OCI-LY7 (cell line): ENCODE data around the gene TRIP10. TPM values are rescaled to one million over a fixed set of nuclear protein-coding genes. Genes with fewer than 3 reads are reported as not detected.

Experiments used
- BruUV-seq: library from RNA; stranded (reverse); fragments of 400-500 nt; replicated peaks from 2 replicates; lab custom pipeline; 2021; lab: Mats Ljungman, UMichigan
- CTCF ChIA-PET: fragments of 300-600 bp; sonication (Branson Sonifier 250); formaldehyde crosslinking; loops from one replicate; lab custom pipeline; 2022; ENCODE audit warnings: antibody characterized with exemption; ENCODE audit not compliant: unreplicated experiment; lab: Charles Lee
- POLR2A ChIA-PET: fragments of 300-600 bp; sonication (Branson Sonifier 250); formaldehyde crosslinking; loops from one replicate; lab custom pipeline; 2022; ENCODE audit warnings: antibody characterized with exemption; lab: Charles Lee
- DNase-seq: peaks from one replicate; pipeline ENCODE4 v3.0.0-alpha.2; 2015; ENCODE audit warnings: low spot score
- H2AFZ ChIP-seq: fragments of 200-600 bp; sonication (generic), shearing (Covaris generic); 2 replicates; pipeline ENCODE4 v1.6.1; 2014; ENCODE audit warnings: mild to moderate bottlenecking, antibody characterized with exemption, low read length, moderate library complexity
- H3K27ac ChIP-seq: fragments of 200-600 bp; sonication (generic); 2 replicates; pipeline ENCODE4 v1.5.1; 2014; ENCODE audit warnings: mixed run types, low read depth, mild to moderate bottlenecking, moderate library complexity, low read length, inconsistent platforms; ENCODE audit not compliant: poor library complexity, severe bottlenecking
- H3K36me3 ChIP-seq: fragments of 200-600 bp; sonication (generic); 2 replicates; pipeline ENCODE4 v1.6.1; 2014; ENCODE audit warnings: mild to moderate bottlenecking, antibody characterized with exemption, low read length, moderate library complexity, mixed read lengths; ENCODE audit not compliant: insufficient read depth
- H3K4me1 ChIP-seq: fragments of 200-600 bp; sonication (generic); 2 replicates; pipeline ENCODE4 v1.5.1; 2014; ENCODE audit warnings: mild to moderate bottlenecking, low read length; ENCODE audit not compliant: insufficient read depth, poor library complexity, severe bottlenecking
- H3K4me2 ChIP-seq: fragments of 200-600 bp; sonication (generic); 2 replicates; pipeline ENCODE4 v1.6.1; 2014; ENCODE audit warnings: mild to moderate bottlenecking, low read length
- H3K4me3 ChIP-seq: fragments of 200-600 bp; sonication (generic); 2 replicates; pipeline ENCODE4 v1.5.1; 2014; ENCODE audit warnings: mild to moderate bottlenecking, low read depth, low read length; ENCODE audit not compliant: poor library complexity, severe bottlenecking
- H3K79me2 ChIP-seq: fragments of 200-600 bp; sonication (generic); 2 replicates; pipeline ENCODE4 v1.6.1; 2016; ENCODE audit warnings: low read depth, mild to moderate bottlenecking, low read length, moderate library complexity, mixed read lengths; ENCODE audit not compliant: insufficient read depth
- H3K9me2 ChIP-seq: fragments of 200-600 bp; sonication (generic); 2 replicates; pipeline ENCODE4 v1.6.1; 2016; ENCODE audit warnings: mild to moderate bottlenecking, low read length, mixed read lengths; ENCODE audit not compliant: insufficient read depth
- H3K9me3 ChIP-seq: fragments of 200-600 bp; sonication (generic); 2 replicates; pipeline ENCODE4 v1.6.1; 2014; ENCODE audit warnings: mild to moderate bottlenecking, mixed run types, low read length, mixed read lengths
- H4K20me1 ChIP-seq: fragments of 200-600 bp; sonication (generic); 2 replicates; pipeline ENCODE4 v1.6.1; 2014; ENCODE audit warnings: mild to moderate bottlenecking, antibody characterized with exemption, low read length, moderate library complexity, mixed read lengths; ENCODE audit not compliant: insufficient read depth
- EZH2phosphoT487 ChIP-seq: fragments of 200-600 bp; sonication (generic); IDR thresholded peaks from 2 replicates; pipeline ENCODE4 v1.6.1; 2018; ENCODE audit warnings: low read depth, borderline replicate concordance, mild to moderate bottlenecking, mixed run types, antibody characterized with exemption, low read length, moderate library complexity, mixed read lengths
- intact Hi-C: fragments of 100-400 bp; cut with micrococcal nuclease; formaldehyde crosslinking; loops from one replicate; pipeline ENCODE4 v1.10.0; 2022; ENCODE audit not compliant: unreplicated experiment
- total RNA-seq, 2 experiments: library from RNA; depleted of rRNA in 1 of 2; stranded (reverse); fragments of >200 nt in 1 of 2; shearing (Covaris generic) in 1 of 2; gene quantifications; 2 replicates each; pipeline ENCODE4 v1.2.3, GENCODE V29; 2014 to 2022
- TF ChIP-seq, protein P1 (sequence below): fragments of 200-600 bp; sonication (generic); conservative IDR thresholded peaks from 2 replicates; pipeline ENCODE4 v1.5.1; 2014; ENCODE audit warnings: mild to moderate bottlenecking, antibody characterized with exemption, low read length, moderate library complexity, mixed read lengths

TRIP10 gene
- total RNA-seq, 2 experiments from 2014 or later = 16.1 to 19.9 TPM

DNA sequence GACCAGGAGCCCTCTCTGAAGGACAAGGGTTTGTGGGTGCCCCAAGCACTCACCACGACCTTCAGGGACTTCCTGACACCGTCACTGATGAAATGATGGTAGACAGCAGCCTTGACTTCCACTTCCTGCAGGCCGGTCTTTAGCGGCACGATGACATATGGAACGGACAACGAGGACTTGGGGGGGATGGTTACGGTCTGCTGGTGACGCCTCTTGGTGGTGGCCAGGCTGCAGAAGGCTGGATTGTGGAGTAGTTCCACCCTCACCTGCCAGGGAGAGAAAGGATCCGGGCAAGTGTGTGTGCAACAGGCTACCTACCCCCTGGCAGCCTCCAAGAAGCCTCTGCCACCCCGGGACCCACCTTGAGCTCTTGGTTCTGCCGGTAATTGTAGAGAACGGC lies 42.2 kb upstream of the TRIP10 start:
- no peak overlapping the region for H3K27ac ChIP-seq
- no peak overlapping the region for H2AFZ ChIP-seq
- no peaks in the 10 kb centered on the region for H4K20me1 ChIP-seq
- no peak for DNase-seq
- H3K36me3 ChIP-seq = no peaks in the 10 kb centered on the region
- no peaks in the 10 kb centered on the region for H3K79me2 ChIP-seq
- no peaks in the 10 kb centered on the region for H3K9me2 ChIP-seq
- intact Hi-C loops = no loop called here
- H3K9me3 ChIP-seq = peaks cover 8% of the 10 kb centered on the region; the same call in 1 of the 2 replicates
- no TSS peak for BruUV-seq
- H3K4me1 ChIP-seq = no peaks in the 10 kb centered on the region
- TF ChIP-seq, protein P1, sequence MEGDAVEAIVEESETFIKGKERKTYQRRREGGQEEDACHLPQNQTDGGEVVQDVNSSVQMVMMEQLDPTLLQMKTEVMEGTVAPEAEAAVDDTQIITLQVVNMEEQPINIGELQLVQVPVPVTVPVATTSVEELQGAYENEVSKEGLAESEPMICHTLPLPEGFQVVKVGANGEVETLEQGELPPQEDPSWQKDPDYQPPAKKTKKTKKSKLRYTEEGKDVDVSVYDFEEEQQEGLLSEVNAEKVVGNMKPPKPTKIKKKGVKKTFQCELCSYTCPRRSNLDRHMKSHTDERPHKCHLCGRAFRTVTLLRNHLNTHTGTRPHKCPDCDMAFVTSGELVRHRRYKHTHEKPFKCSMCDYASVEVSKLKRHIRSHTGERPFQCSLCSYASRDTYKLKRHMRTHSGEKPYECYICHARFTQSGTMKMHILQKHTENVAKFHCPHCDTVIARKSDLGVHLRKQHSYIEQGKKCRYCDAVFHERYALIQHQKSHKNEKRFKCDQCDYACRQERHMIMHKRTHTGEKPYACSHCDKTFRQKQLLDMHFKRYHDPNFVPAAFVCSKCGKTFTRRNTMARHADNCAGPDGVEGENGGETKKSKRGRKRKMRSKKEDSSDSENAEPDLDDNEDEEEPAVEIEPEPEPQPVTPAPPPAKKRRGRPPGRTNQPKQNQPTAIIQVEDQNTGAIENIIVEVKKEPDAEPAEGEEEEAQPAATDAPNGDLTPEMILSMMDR = no peak
- TF ChIP-seq EZH2phosphoT487 = no peak
- ChIA-PET CTCF (no interaction called here), POLR2A (no interaction called here)
- no peak overlapping the region for H3K4me2 ChIP-seq
- no peak overlapping the region for H3K4me3 ChIP-seq

DNA sequence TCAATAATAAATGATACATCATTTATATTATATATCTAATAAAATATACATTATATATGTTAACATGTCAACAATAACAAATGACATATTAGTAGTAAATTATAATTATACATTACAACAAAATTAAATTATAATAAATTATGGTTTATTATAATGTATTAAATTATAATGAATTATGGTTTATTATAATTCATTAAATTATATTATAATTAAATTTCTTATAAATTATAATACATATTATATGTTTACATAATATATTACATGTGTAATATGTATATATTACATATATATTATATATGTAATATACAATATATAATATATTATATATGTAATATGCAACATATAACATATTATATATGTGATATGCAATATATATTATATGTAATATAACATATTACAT lies 39.5 kb upstream of the TRIP10 start:
- H3K9me2 ChIP-seq = no peaks in the 10 kb centered on the region
- H3K36me3 ChIP-seq = no peaks in the 10 kb centered on the region
- H2AFZ ChIP-seq = no peak overlapping the region
- BruUV-seq = no TSS peak
- no peak overlapping the region for H3K27ac ChIP-seq
- H3K9me3 ChIP-seq = peaks cover 8% of the 10 kb centered on the region; the same call in 1 of the 2 replicates
- intact Hi-C loops = no loop called here
- CTCF ChIA-PET = no interaction called here
- H4K20me1 ChIP-seq = no peaks in the 10 kb centered on the region
- DNase-seq = no peak
- no peaks in the 10 kb centered on the region for H3K79me2 ChIP-seq
- H3K4me3 ChIP-seq = no peak overlapping the region
- POLR2A ChIA-PET = no interaction called here
- H3K4me2 ChIP-seq = no peak overlapping the region
- H3K4me1 ChIP-seq = no peaks in the 10 kb centered on the region
- no peak for TF ChIP-seq EZH2phosphoT487
- TF ChIP-seq, protein P1 = no peak

DNA sequence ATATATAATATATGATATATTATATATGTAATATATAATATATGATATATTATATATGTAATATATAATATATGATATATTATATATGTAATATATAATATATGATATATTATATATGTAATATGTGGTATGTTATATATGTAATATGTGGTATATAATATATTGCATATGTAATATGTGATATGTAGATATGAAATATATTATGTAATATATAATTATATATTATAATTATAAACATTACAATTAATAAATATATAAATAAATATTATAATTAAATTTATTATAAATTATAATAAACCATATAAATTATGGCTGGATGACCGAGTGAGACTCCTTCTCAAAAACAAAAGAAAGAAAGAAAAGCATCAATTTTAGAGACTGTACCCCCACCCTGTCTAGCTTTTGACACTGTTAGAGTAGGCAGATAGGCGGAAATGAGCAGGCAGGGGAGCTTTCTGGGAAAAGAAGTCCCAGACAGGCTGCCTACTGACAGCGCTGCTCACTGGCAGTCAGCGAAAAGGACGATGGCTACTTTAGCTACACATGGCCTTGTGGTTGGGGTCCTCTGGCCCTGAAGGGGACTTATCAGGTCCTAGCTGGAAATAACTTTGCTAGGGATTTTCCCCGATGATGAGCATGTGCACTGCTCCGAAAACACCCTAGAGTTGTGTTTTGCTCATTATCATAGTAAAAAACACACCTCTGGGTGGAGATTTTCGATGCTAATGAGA lies 38.7 kb upstream of the TRIP10 start:
- Histone ChIP-seq H4K20me1 (no peaks in the 10 kb centered on the region), H3K4me3 (no peak overlapping the region), H3K4me2 (no peak overlapping the region), H3K27ac (no peak overlapping the region), H3K9me3 (peaks cover 8% of the 10 kb centered on the region; the same call in 1 of the 2 replicates), H3K79me2 (no peaks in the 10 kb centered on the region), H3K4me1 (no peaks in the 10 kb centered on the region), H2AFZ (no peak overlapping the region), H3K36me3 (no peaks in the 10 kb centered on the region), H3K9me2 (no peaks in the 10 kb centered on the region)
- ChIA-PET POLR2A (no interaction called here), CTCF (no interaction called here)
- DNase-seq = no peak
- TF ChIP-seq, protein P1 = no peak
- no peak for TF ChIP-seq EZH2phosphoT487
- intact Hi-C loops = no loop called here
- no TSS peak for BruUV-seq
